ENCODE measurements around the gene PDE3A. TPM values are rescaled to one million over a fixed set of nuclear protein-coding genes. Genes with fewer than 3 reads are reported as not detected.

PDE3A gene
- total RNA-seq, 4 donors from 2014 or later: 4.4 to 5.3 (median 4.9) TPM

DNA sequence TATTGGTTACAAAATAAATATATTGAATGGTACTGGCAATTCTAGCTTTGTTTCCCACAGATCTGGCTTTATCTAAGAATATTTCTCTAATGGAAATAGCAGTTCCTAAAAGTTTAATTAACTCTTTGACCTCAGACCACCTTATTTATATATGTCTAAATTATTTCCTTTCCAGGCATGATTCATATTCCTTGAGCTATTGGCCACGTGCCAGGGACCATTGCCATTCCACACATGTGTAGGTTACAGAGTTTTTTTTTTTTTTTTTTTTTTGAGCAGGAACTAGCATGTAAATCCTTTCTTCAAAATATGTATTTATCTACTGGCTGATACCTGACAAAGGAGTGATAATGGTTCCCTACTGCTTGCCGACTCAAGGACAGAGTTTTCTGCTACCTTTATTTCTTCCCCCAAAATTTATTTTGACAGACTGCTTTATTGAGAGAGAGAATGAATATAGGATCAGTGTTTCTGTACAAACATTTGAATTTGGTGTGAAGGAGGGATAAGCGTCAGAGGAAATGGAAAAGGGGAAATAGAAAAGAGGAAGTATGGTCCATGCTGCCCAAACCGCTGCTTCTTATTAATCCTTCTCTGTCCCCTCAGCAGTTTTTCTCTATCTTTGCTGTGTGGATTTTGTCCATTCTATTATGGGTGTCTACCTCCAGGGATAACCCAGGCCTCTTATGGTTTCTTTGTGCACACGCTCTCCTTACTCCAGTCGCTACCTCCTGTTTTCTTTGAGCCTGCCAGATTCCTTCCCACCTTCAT is 36.4 kb downstream of the PDE3A start:
- Histone ChIP-seq H3K4me3 (no peak overlapping the region), H3K27ac (no peak overlapping the region), H3K4me1 (peaks cover 0 to 4% of the 10 kb centered on the region in 2 donors), H3K36me3 (no peaks in the 10 kb centered on the region), H3K27me3 (no peaks in the 10 kb centered on the region), H3K9me3 (no peaks in the 10 kb centered on the region)
- intact Hi-C loops (cut with DNase I; ENCODE audit: low total_unique reads) (no loop called here), in situ Hi-C loops (cut with MboI; ENCODE audit: low sequenced_read_pairs in 4 of 4) (no loop called here)
- DNase-seq: no peak
- no peak for ATAC-seq
- TF ChIP-seq, protein P1, sequence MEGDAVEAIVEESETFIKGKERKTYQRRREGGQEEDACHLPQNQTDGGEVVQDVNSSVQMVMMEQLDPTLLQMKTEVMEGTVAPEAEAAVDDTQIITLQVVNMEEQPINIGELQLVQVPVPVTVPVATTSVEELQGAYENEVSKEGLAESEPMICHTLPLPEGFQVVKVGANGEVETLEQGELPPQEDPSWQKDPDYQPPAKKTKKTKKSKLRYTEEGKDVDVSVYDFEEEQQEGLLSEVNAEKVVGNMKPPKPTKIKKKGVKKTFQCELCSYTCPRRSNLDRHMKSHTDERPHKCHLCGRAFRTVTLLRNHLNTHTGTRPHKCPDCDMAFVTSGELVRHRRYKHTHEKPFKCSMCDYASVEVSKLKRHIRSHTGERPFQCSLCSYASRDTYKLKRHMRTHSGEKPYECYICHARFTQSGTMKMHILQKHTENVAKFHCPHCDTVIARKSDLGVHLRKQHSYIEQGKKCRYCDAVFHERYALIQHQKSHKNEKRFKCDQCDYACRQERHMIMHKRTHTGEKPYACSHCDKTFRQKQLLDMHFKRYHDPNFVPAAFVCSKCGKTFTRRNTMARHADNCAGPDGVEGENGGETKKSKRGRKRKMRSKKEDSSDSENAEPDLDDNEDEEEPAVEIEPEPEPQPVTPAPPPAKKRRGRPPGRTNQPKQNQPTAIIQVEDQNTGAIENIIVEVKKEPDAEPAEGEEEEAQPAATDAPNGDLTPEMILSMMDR (IDR thresholded peaks at IDR 0.05 in 4 of 5, conservative IDR thresholded peaks at IDR 0.05 in 1 of 5): no peak
- TF ChIP-seq POLR2A (IDR thresholded peaks at IDR 0.05): no peak

DNA sequence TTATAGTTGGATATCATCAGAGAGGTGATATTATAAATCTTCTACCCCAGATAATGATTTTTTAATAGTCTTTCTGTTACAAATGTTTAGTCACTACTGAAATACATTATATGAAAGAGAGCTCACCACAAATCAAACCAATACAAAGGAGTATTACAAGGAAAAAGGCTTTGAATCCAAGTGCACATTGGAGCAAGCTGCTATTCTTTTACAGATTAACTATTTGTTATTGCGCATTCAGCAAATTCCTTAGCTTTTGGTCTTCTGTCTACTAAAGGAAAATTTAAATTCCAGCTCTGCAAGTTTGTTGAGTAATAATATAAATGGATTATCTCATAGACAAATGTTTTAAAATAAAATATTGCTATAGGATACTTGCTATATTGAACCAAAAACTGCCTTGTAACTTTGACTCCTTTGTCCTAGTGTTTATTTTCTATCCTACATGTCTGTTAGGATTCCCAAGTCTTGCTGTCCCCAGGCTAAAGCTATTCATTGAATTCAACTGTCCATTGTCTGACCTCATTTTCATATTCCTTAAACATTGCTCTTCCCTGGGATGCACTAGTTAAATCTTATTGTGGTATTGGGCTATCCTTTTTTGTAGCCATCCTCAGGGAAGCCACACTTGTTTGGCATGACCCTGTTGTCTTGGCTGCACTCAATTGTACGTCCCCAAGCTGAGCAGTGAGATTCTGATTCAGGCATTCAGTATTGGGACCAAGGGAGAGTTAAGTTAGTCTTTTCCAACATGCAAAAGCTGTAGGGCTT is 41.5 kb downstream of the PDE3A start:
- H3K4me1 ChIP-seq: no peaks in the 10 kb centered on the region
- DNase-seq: no peak

DNA sequence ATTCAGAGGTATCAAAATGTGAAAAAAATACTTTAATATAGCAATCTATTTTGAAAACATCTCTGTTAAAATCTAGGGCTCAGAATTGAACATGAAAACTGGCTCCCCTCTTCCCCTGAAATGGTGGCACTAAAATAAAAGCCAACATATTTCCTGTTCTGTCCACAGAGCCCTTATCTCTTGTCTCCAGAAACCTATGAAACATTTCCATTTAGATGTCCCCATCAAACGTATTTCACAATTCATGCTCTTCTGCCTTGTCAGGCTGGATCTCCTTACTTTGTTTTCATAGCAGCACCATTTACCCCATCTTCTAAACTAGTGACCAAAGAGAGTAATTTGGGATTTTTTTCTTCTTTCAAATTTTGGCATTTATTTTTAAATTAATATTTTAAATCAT is 42.4 kb downstream of the PDE3A start:
- H3K4me3 ChIP-seq: no peak overlapping the region
- H3K27me3 ChIP-seq: no peaks in the 10 kb centered on the region
- ATAC-seq (no peak), DNase-seq (no peak)
- intact Hi-C loops (cut with DNase I; ENCODE audit: low total_unique reads): no loop called here
- H3K27ac ChIP-seq: no peak overlapping the region
- no peaks in the 10 kb centered on the region for H3K36me3 ChIP-seq
- TF ChIP-seq POLR2A (IDR thresholded peaks at IDR 0.05): no peak
- TF ChIP-seq, protein P1 (IDR thresholded peaks at IDR 0.05 in 4 of 5, conservative IDR thresholded peaks at IDR 0.05 in 1 of 5): no peak
- in situ Hi-C loops (cut with MboI; ENCODE audit: low sequenced_read_pairs in 4 of 4): no loop called here
- no peaks in the 10 kb centered on the region for H3K9me3 ChIP-seq
- no peaks in the 10 kb centered on the region for H3K4me1 ChIP-seq

More for the DNA sequence above, 41.5 kb downstream of the PDE3A start:
- no peak overlapping the region for H3K4me3 ChIP-seq
- no peaks in the 10 kb centered on the region for H3K27me3 ChIP-seq
- TF ChIP-seq, protein P1 (IDR thresholded peaks at IDR 0.05 in 4 of 5, conservative IDR thresholded peaks at IDR 0.05 in 1 of 5): no peak
- no peak for TF ChIP-seq POLR2A (IDR thresholded peaks at IDR 0.05)
- intact Hi-C loops (cut with DNase I; ENCODE audit: low total_unique reads) (no loop called here), in situ Hi-C loops (cut with MboI; ENCODE audit: low sequenced_read_pairs in 4 of 4) (no loop called here)
- H3K9me3 ChIP-seq: no peaks in the 10 kb centered on the region
- no peak for ATAC-seq
- H3K36me3 ChIP-seq: no peaks in the 10 kb centered on the region
- H3K27ac ChIP-seq: no peak overlapping the region

DNA sequence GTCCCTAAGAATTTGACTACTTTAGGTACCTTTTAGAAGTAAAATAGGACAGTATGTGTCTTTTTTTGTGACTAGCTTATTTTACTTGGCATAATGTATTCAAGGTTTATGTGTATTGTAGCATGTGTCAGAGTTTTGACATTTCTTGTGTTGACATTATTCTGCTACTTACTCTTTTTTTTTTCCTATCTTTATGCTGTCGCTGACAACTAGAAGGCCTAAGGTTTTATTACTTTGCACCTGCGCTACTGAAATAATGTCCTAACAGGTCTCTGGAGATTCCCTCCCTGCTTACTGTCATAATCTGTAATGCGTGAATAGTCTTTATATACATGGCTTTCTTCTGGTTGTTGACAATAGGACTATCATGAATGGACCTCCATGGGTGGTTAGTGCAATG is 43.0 kb downstream of the PDE3A start:
- in situ Hi-C loops (cut with MboI; ENCODE audit: low sequenced_read_pairs in 4 of 4): no loop called here

More for the DNA sequence above, 43.0 kb downstream of the PDE3A start:
- intact Hi-C loops (cut with DNase I; ENCODE audit: low total_unique reads): no loop called here
- Histone ChIP-seq H3K27me3 (no peaks in the 10 kb centered on the region), H3K27ac (no peak overlapping the region), H3K9me3 (no peaks in the 10 kb centered on the region), H3K4me3 (no peak overlapping the region), H3K36me3 (no peaks in the 10 kb centered on the region), H3K4me1 (no peaks in the 10 kb centered on the region)
- ATAC-seq (no peak), DNase-seq (no peak)
- TF ChIP-seq, protein P1 (IDR thresholded peaks at IDR 0.05 in 4 of 5, conservative IDR thresholded peaks at IDR 0.05 in 1 of 5): no peak
- no peak for TF ChIP-seq POLR2A (IDR thresholded peaks at IDR 0.05)

Data from gastrocnemius medialis (tissue), 4 donors.